Left renal cortex interstitium (tissue), 4 donors: ENCODE measurements around the gene TLR5. TPM values are rescaled to one million over a fixed set of nuclear protein-coding genes. Genes with fewer than 3 reads are reported as not detected.

Experiments used
- DNase-seq, 4 donors: peaks; one replicate each; pipeline ENCODE4 v3.0.0-alpha.2; 2013; ENCODE audit warnings: low read depth in 4 of 4, low spot score in 2 of 4, missing footprints in 1 of 4
- polyA plus RNA-seq, 4 donors: library from polyadenylated mRNA; unstranded; fragments of 120-200 nt; gene quantifications; one replicate each; pipeline ENCODE4 v1.2.1, GENCODE V29; 2013; ENCODE audit not compliant: insufficient read length in 4 of 4

TLR5 gene
- polyA plus RNA-seq, 4 donors = 4.7 to 7.4 (median 5.6) TPM

DNA sequence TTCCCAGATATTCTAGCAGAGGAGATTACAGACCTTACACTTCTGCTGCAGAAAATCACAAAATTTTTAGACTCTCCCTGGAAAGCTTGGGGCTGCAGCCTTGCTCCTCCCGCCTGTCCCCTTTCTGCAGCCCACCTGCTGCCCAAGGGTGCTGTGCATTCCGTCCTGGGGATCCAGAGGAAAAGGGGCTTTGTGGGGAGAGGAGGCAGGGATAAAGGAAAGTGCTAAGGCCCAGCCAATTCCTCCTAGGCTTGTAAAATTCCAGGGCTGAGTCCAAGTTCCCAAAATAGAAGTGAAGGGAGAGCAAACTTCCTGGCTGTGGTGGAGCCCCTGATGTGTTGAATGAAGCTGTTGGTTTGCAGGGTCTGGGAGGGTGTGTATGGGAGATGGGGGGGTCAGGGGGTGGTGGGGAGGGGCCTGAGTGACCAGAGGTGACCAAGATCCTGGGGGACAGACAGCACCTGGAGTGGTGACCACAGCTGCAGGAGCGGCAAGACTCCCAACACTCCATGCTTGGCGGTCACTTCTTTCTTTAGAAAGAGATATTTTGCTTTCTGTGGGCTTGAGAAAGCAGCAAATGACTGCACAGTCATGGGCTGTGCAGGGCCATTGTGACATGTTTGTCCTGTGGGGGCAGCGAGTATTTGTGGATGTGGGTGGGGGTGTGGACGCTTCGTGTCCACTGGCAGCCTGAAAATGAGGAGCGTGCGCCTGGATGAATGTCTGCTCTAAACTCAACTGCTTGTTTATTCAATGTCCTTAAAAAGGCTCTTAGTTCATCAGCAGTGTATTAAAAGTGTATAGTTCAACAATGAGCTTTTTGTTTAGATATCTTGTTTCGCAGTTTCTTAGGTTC is 68.4 kb downstream of the TLR5 start:
- DNase-seq = no peak

DNA sequence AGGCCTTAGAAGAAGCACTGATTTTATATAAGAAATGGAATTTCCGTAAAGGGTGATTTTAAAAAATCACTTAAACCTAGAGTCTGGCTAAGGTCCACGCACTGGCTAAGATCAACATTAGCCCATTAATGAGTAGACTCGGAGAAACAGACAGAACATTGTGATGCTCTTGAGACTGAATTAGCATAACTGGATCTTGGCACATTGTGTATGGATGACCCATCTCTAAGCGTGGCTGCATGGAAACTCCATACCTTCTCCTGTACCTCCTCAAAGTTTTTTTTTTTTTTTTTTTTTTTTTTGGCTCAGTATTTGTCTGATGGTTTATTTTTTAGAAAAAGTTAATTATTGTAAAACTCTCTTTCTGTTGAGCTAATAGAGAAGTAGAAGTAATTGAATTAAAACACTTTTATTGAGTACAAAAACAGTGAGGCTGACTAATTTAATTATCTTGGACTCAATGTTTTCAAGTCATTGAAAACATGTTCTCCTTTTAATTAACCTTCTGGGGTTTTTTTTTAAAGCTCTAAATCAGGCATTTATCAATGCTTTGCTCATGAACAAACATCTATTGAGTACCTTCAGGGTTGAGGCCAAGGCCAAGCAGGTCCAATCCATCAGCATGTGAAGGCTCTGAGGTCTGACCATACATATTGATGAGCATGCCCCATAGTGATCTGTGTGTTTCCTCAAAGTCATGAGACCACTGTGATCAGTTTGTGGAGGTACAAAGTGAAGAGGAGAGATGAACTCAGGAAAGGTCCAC is 74.0 kb downstream of the TLR5 start:
- DNase-seq = no peak

DNA sequence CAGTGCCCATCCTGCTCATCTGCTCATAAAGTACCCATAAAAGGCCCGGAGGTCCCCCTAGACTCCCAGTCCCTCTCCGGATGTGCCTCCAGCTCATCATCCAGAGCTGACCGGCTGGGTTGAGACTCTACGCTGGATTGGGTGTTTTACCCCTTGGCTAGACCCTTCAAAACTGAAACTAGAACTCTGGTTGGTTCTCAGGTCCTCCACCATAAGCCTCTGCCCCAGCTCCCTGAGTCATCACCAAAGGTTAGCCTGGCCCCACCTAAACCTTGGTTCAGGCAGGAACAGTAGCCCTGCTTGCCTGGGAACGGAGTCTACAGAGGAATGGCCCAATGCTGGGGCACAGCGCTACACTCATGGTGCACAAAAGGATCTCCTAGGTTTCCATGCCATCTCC is 75.1 kb downstream of the TLR5 start:
- no peak for DNase-seq

DNA sequence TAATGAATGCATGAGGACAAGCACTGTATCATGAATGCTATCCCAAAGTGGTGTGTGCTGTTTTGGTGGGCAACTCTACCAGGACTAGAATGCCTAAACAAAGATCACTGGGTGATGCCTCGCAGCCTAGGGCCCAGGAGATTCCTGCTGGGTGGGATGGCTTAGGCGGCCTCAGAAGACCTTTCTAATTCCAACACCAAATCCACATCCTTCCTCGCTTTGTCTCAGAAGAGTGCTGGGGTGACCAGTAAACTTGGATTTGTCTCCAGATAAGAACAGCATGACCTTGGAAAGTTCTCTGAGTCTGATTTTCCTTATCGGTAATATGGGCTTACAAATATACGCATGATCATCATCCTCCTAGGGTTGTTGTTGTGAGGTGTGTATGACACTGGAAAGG is 76.6 kb downstream of the TLR5 start:
- no peak for DNase-seq

DNA sequence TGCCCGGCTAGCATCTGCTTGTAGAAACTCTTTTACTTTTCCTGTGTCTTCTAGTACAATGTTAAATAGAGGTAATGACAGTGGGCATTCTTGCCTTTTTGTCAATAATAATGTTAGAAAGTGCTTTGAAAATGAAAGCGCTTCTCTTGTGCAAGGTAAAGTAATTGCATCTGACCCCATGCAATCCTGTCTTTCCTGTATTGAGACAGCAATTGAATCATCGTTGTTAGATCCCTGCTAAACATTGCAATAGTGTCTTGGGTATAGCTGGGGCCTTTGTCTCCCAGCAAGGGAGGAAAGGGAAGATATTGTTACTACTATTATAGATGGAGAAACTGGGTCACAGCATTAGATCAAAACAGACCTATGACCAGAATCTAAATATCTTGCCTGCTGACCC is 80.9 kb downstream of the TLR5 start:
- no peak for DNase-seq

DNA sequence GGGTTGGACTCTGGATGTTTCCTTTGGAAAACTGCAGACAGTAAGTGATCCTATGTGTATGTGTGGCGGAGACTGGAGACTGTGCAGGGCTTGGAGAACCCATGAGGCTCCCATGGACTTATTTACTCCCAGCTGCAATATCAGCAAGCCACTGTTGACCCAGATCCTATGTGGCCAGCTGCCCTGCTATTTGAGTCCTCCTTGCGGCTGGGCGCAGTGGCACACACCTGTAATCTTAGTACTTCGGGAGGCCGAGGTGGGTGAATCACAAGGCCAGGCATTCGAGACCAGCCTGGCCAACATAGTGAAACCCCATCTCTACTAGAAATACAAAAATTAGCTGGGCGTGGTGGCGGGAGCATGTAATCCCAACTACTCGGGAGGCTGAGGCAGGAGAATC is 83.5 kb downstream of the TLR5 start:
- no peak for DNase-seq

Other genes with a start within 250 kb of the TLR5 start
- 10 to 100 TPM; 12.7 to 22.9 (median 20.2) TPM for gene SUSD4, start 220.9 kb upstream of the TLR5 start, polyA plus RNA-seq